Activated CD8-positive, alpha-beta memory T cell treated with anti-CD3 and anti-CD28 coated beads, Interleukin-2, amount 10 ng/mL, durations not matched to agents 7 days and 5 days (primary cell): ENCODE results near the gene CYP51A1. TPM values are rescaled to one million over a fixed set of nuclear protein-coding genes. Genes with fewer than 3 reads are reported as not detected.
"Not testable (repeated sequence)": the region's sequence is repeated elsewhere in the genome, so short reads cannot be mapped to it uniquely, and the experiment has no call there.

Experiments used
- ATAC-seq: fragments of 150-1000 bp; cut with Tn5 transposase; one replicate; pipeline ENCODE4 v1.10.0; 2021; ENCODE audit warnings: moderate library complexity
- CTCF ChIA-PET: fragments of 350-600 bp; sonication (Branson Sonifier 250); formaldehyde crosslinking; loops from one replicate; lab custom pipeline; 2021; ENCODE audit warnings: antibody characterized with exemption; lab: Charles Lee
- DNase-seq: peaks from one replicate; pipeline ENCODE4 v3.0.0-alpha.2; 2020
- H3K27ac Mint-ChIP-seq: one replicate; pipeline ENCODE4 v1.8.0; 2021; ENCODE audit warnings: mild to moderate bottlenecking, mixed read lengths
- H3K27me3 Mint-ChIP-seq: one replicate; pipeline ENCODE4 v1.8.0; 2021; ENCODE audit warnings: mixed read lengths
- H3K36me3 Mint-ChIP-seq: one replicate; pipeline ENCODE4 v1.8.0; 2021; ENCODE audit warnings: mild to moderate bottlenecking, mixed read lengths
- H3K4me1 Mint-ChIP-seq: one replicate; pipeline ENCODE4 v1.8.0; 2021; ENCODE audit warnings: mixed read lengths
- H3K4me3 Mint-ChIP-seq: one replicate; pipeline ENCODE4 v1.8.0; 2021; ENCODE audit warnings: mild to moderate bottlenecking, moderate library complexity, mixed read lengths
- H3K9me3 Mint-ChIP-seq: one replicate; pipeline ENCODE4 v1.8.0; 2022; ENCODE audit warnings: low read depth, mixed read lengths
- total RNA-seq, 2 experiments: library from RNA; stranded (reverse); gene quantifications; one replicate each; pipeline ENCODE4 v1.2.3, GENCODE V29; 2021

Gene CYP51A1
- total RNA-seq, 2 experiments from 2014 or later: 40.7 to 68.2 TPM

- no peaks in the 10 kb centered on the region for H3K4me1 Mint-ChIP-seq
- no peak for DNase-seq
- CTCF ChIA-PET: interaction anchor here (1.3 kb wide), 1 partner anchor 340 kb away, joined by 3 read pairs; no protein-coding TSS in a partner anchor
- H3K9me3 Mint-ChIP-seq: no peaks in the 10 kb centered on the region
- H3K36me3 Mint-ChIP-seq: peaks cover 16% of the 10 kb centered on the region
- no peak for ATAC-seq
- H3K27ac Mint-ChIP-seq: no peak overlapping the region
- no peak overlapping the region for H3K4me3 Mint-ChIP-seq
- no peaks in the 10 kb centered on the region for H3K27me3 Mint-ChIP-seq
Observed at GRCh38 chr7:92108821-92109220, 25.5 kb downstream of the CYP51A1 start.

DNA sequence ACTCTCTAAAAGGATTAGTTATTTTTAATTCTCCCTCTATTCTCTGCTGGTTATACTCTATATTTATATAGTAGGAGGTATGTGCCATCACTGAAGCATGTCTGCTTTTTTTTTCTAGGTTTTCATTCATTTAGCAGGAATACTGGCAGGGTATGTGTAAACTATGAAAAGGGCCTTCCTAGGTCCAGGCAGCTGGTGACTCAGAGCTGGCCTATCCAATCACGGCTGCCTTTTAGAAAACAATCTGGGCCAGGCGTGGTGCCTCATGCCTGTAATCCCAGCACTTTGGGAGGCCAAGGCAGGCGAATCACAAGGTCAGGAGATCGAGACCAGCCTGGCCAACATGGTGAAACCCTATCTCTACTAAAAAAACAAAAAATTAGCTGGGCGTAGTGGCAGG is 31.4 kb downstream of the CYP51A1 start:
- peaks cover 24% of the 10 kb centered on the region for H3K36me3 Mint-ChIP-seq
- DNase-seq, CTCF ChIA-PET, ATAC-seq, H3K4me1 Mint-ChIP-seq, H3K27ac Mint-ChIP-seq, H3K4me3 Mint-ChIP-seq, H3K27me3 Mint-ChIP-seq, H3K9me3 Mint-ChIP-seq: not testable (repeated sequence)

DNA sequence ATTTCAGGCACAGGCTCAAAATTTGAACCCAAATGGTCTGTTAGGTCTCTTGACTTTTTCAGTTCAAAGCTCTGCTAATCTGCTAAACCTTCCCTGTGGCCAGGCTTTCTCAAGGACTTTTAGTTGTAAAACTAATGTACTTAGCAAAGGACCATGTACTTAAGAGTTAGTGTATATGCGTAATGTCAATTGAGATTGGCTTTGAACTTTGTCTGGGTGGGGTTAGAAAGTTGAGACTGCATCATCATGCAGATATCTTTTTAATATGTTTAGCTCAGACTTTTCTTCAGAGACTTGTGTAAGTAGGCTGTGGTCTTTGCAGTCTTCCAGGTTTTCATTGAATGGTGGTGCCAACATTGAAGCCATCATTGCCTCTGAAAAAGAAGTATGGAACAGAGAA is 33.7 kb downstream of the CYP51A1 start:
- DNase-seq (no peak), ATAC-seq (no peak)
- no peaks in the 10 kb centered on the region for H3K9me3 Mint-ChIP-seq
- H3K27me3 Mint-ChIP-seq: no peaks in the 10 kb centered on the region
- CTCF ChIA-PET: no interaction called here
- H3K27ac Mint-ChIP-seq: no peak overlapping the region
- H3K36me3 Mint-ChIP-seq: peaks cover 27% of the 10 kb centered on the region
- no peak overlapping the region for H3K4me3 Mint-ChIP-seq
- no peaks in the 10 kb centered on the region for H3K4me1 Mint-ChIP-seq

- Mint-ChIP-seq H3K36me3 (peaks cover 33% of the 10 kb centered on the region), H3K27me3 (no peaks in the 10 kb centered on the region), H3K4me1 (no peaks in the 10 kb centered on the region), H3K27ac (no peak overlapping the region), H3K9me3 (no peaks in the 10 kb centered on the region), H3K4me3 (no peak overlapping the region)
- ATAC-seq (no peak), DNase-seq (no peak)
- CTCF ChIA-PET: no interaction called here
Observed at GRCh38 chr7:92095380-92095779, 38.9 kb downstream of the CYP51A1 start.

GRCh38 chr7:92092210-92092609 is 42.1 kb downstream of the CYP51A1 start:
- Mint-ChIP-seq H3K4me1 (no peaks in the 10 kb centered on the region), H3K4me3 (no peak overlapping the region), H3K27me3 (no peaks in the 10 kb centered on the region), H3K27ac (no peak overlapping the region), H3K9me3 (no peaks in the 10 kb centered on the region), H3K36me3 (peaks cover 41% of the 10 kb centered on the region)
- no peak for ATAC-seq
- DNase-seq: no peak
- CTCF ChIA-PET: interaction anchor here (1.2 kb wide), 1 partner anchor 21 kb away, joined by 3 read pairs; no protein-coding TSS in a partner anchor

GRCh38 chr7:92088266-92088665 is 46.0 kb downstream of the CYP51A1 start:
- H3K27ac Mint-ChIP-seq: no peak overlapping the region
- DNase-seq: no peak
- H3K9me3 Mint-ChIP-seq: no peaks in the 10 kb centered on the region
- no peaks in the 10 kb centered on the region for H3K4me1 Mint-ChIP-seq
- ATAC-seq: no peak
- H3K4me3 Mint-ChIP-seq: no peak overlapping the region
- H3K36me3 Mint-ChIP-seq: peaks cover 51% of the 10 kb centered on the region
- no peaks in the 10 kb centered on the region for H3K27me3 Mint-ChIP-seq
- CTCF ChIA-PET: no interaction called here

DNA sequence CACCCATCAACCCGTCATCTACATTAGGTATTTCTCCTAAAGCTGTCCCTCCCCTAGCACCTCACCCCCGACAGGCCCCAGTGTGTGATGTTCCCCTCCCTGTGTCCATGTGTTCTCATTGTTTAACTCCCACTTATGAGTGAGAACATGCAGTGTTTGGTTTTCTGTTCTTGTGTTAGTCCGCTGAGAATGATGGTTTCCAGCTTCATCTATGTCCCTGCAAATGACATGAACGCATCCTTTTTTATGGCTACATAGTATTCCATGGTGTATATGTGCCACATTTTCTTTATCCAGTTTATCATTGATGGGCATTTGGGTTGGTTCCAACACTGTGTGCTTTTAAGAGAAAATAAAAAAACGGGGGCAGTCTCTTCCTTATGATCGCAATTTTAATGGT is 50.4 kb downstream of the CYP51A1 start:
- peaks cover 42% of the 10 kb centered on the region for H3K36me3 Mint-ChIP-seq
- H3K4me1 Mint-ChIP-seq, H3K27ac Mint-ChIP-seq, H3K9me3 Mint-ChIP-seq, H3K4me3 Mint-ChIP-seq, DNase-seq, H3K27me3 Mint-ChIP-seq, CTCF ChIA-PET, ATAC-seq: not testable (repeated sequence)

- no peak overlapping the region for H3K4me3 Mint-ChIP-seq
- no peak overlapping the region for H3K27ac Mint-ChIP-seq
- peaks cover 16% of the 10 kb centered on the region for H3K36me3 Mint-ChIP-seq
- H3K9me3 Mint-ChIP-seq: no peaks in the 10 kb centered on the region
- CTCF ChIA-PET: no interaction called here
- no peaks in the 10 kb centered on the region for H3K27me3 Mint-ChIP-seq
- no peak for ATAC-seq
- H3K4me1 Mint-ChIP-seq: peaks cover 12% of the 10 kb centered on the region
- no peak for DNase-seq
Observed at GRCh38 chr7:92076509-92076908, 57.8 kb downstream of the CYP51A1 start.

GRCh38 chr7:92075455-92076158 is 58.7 kb downstream of the CYP51A1 start:
- Mint-ChIP-seq H3K27ac (no peak overlapping the region), H3K36me3 (peaks cover 20% of the 10 kb centered on the region), H3K4me1 (peaks cover 12% of the 10 kb centered on the region), H3K9me3 (no peaks in the 10 kb centered on the region), H3K27me3 (no peaks in the 10 kb centered on the region), H3K4me3 (no peak overlapping the region)
- ATAC-seq (peak; percentile 89), DNase-seq (no peak)
- CTCF ChIA-PET: no interaction called here

- Mint-ChIP-seq H3K36me3 (peaks cover 19% of the 10 kb centered on the region), H3K4me1 (peaks cover 12% of the 10 kb centered on the region), H3K4me3 (no peak overlapping the region), H3K27me3 (no peaks in the 10 kb centered on the region), H3K27ac (no peak overlapping the region), H3K9me3 (no peaks in the 10 kb centered on the region)
- no peak for ATAC-seq
- DNase-seq: no peak
- CTCF ChIA-PET: interaction anchor here (0.6 kb wide), 1 partner anchor 24 kb away, joined by 3 read pairs; no protein-coding TSS in a partner anchor
Observed at GRCh38 chr7:92072708-92073107, 61.6 kb downstream of the CYP51A1 start.

DNA sequence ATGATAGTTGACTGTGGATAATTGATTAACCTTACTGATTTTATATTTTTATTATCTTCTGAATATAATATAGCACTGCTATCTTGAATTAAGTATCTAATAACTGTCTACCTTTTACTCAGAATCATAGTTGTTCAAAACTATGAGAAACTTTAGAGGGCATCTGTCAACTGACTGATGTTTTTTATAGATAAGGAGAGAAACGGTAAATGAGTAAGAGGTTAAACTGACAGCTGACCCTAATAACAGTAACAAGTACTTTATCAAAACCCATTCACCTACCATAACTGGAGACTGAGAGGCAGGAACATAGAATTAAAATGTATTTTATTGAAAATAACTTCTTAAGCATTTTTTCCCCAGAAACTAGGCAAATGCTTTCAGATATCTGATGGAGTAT is 62.2 kb downstream of the CYP51A1 start:
- Mint-ChIP-seq H3K4me3 (no peak overlapping the region), H3K27ac (no peak overlapping the region), H3K9me3 (no peaks in the 10 kb centered on the region), H3K36me3 (peaks cover 19% of the 10 kb centered on the region), H3K27me3 (no peaks in the 10 kb centered on the region), H3K4me1 (peaks cover 12% of the 10 kb centered on the region)
- no peak for DNase-seq
- CTCF ChIA-PET: interaction anchor here (0.6 kb wide), 1 partner anchor 24 kb away, joined by 3 read pairs; no protein-coding TSS in a partner anchor
- no peak for ATAC-seq

GRCh38 chr7:92071032-92071431 is 63.2 kb downstream of the CYP51A1 start:
- Mint-ChIP-seq H3K4me1 (peaks cover 10% of the 10 kb centered on the region), H3K4me3 (no peak overlapping the region), H3K27ac (no peak overlapping the region), H3K27me3 (no peaks in the 10 kb centered on the region), H3K36me3 (peaks cover 21% of the 10 kb centered on the region), H3K9me3 (no peaks in the 10 kb centered on the region)
- DNase-seq: no peak
- ATAC-seq: no peak
- CTCF ChIA-PET: interaction anchor here (0.9 to 1.1 kb wide), 2 partner anchors 10 to 21 kb away, joined by 3 read pairs; no protein-coding TSS in a partner anchor

DNA sequence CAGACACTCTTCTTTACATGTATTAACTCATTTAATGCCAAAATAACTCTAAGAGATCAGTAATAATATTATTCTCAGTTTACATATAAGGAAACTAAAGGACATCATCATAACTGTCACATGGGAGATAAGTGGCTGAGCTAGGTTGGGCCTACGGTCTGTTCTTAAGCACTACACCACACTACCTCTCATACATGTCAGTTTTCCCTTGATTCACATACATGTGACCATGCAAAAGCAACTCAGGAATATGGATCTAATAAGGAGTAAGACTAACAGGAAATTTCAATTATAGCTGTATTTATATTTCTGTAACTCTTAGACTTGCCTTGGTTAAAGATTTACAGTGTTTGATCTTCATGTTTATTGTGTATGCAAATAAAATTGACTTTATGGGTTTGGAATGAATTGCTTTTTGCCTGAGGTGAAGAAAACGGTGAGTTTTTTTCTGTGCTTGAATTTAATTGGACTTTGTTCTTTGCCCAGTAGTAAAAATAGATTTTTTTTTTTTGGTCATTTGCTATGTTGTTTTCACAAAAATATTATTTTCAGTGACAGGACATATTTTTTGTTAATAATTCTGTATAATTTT is 69.7 kb downstream of the CYP51A1 start:
- ATAC-seq (no peak), DNase-seq (no peak)
- peaks cover 13% of the 10 kb centered on the region for H3K36me3 Mint-ChIP-seq
- H3K4me3 Mint-ChIP-seq: no peak overlapping the region
- H3K27ac Mint-ChIP-seq: no peak overlapping the region
- no peaks in the 10 kb centered on the region for H3K4me1 Mint-ChIP-seq
- no peaks in the 10 kb centered on the region for H3K9me3 Mint-ChIP-seq
- no peaks in the 10 kb centered on the region for H3K27me3 Mint-ChIP-seq
- CTCF ChIA-PET: no interaction called here
